ENCODE measurements around the gene PACC1.
"Not testable (repeated sequence)": the region's sequence is repeated elsewhere in the genome, so short reads cannot be mapped to it uniquely, and the experiment has no call there.

Gene PACC1

DNA sequence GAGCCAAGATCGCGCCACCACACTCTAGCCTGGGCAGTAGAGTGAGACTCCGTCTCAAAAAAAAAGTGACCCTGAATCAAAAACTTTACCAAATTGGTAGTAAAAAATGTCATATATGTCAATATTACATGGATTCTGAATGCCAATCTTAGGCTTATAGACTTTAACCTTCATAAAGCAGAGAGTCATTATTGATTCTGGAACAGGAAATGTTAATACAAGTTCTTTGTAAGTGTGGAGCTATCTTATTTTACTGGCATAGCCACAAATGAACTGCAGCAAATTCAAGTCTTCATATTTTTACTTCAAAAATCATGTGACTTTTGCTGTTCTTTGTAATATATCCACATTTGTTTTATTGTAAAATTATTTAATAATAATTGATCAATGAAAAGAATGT, 88.1 kb downstream of the PACC1 start:
- no peak for DNase-seq

DNA sequence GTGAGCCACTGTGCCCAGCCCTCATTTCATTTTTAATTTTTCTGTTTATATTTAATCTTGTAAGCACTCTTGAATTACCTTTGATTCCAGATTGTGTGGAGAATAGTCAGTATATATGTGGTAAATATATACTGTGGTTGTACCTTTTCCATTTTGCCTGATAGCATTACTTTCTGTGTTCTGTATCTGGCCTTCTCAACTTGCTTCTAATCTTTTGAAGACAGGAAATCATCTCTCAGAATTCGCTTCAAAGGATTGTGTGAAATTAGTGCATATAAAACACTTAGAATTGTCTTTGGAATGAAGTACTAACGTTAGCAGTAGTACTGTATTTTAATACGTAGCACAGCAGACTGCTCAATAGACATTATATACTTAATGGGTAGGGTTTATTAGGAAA, 91.6 kb downstream of the PACC1 start:
- no peak for DNase-seq

DNA sequence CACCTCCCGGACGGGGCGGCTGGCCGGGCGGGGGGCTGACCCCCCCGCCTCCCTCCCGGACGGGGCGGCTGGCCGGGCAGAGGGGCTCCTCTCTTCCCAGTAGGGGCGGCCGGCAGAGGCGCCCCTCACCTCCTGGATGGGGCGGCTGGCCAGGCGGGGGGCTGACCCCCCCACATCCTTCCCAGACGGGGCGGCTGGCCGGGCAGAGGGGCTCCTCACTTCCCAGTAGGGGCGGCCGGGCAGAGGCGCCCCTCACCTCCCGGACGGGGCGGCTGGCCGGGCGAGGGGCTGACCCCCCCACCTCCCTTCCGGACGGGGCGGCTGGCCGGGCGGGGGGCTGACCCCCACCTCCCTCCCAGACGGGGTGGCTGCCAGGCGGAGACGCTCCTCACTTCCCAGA, 93.7 kb downstream of the PACC1 start:
- DNase-seq, result not testable (repeated sequence)

DNA sequence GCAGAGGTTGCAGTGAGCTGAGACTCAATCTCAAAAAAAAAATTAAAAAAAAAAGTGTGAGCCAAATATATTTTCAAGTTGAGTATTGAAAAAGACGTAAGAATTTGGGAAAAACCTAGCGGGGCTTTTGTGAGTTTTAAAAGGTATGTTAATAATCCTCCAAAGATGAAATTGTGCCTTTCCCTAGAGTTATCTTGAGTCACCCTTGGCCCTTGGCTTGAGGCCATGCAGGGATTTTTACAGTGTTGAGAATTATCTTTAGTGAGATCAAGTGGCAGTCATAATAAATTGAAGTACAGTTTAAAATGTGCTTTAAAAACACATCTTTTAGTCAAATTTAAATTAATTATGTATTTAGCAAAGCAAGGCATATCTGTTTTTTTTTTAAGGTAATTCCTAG, 96.8 kb downstream of the PACC1 start:
- no peak for DNase-seq

DNA sequence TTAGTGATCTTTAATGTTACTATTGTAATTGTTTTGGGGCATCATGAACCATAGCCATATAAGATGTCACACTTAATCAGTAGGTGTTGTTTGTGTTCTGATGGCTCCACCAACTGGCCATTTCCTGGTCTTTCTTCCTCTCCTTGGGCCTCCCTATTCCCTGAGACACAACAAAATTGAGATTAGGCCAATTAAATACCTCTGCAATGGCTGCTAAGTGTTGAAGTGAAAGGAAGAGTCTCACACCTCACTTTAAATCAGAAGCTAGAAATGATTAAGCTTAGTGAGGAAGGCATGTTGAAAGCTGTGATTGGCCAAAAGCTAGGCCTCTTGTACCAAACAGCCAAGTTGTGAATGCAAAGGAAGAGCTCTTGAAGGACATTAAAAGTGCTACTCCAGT, 98.8 kb downstream of the PACC1 start:
- no peak for DNase-seq

DNA sequence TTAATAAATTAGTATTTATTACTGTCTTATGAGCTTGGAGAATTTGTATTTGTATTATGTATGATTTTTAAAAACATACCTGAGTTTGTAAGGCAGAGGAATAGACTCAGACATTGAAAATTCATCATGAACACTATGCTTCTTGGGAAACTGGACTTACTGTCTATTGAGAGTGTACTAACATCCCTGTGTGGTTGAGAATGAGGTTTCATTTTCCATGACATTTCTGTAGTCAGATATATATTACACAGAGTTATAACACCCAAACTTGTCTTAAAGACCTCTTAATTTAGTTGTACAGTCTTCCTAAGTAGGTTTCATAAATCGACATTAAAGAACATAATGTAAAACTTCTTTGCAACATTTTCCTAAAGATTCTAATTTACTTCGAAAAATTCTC, 99.5 kb downstream of the PACC1 start:
- no peak for DNase-seq
